D341Med (cell line): ENCODE measurements around the gene PLPP2.
"Not testable (repeated sequence)": the region's sequence is repeated elsewhere in the genome, so short reads cannot be mapped to it uniquely, and the experiment has no call there.

Source experiments
- DNase-seq: peaks from one replicate; pipeline ENCODE4 v3.0.0; 2012; ENCODE audit warnings: low spot score

Gene PLPP2

GRCh38 chr19:269241-269640, 22.0 kb downstream of the PLPP2 start:
- no peak for DNase-seq

GRCh38 chr19:262125-262524, 29.1 kb downstream of the PLPP2 start:
- DNase-seq, result no peak

GRCh38 chr19:256804-257203, 34.4 kb downstream of the PLPP2 start:
- not testable (repeated sequence) for DNase-seq

GRCh38 chr19:252421-253186, 38.6 kb downstream of the PLPP2 start:
- DNase-seq, result not testable (repeated sequence)

GRCh38 chr19:246551-246950, 44.7 kb downstream of the PLPP2 start:
- DNase-seq, result no peak

- DNase-seq, result not testable (repeated sequence)
Observed at GRCh38 chr19:245900-246299, 45.3 kb downstream of the PLPP2 start.

GRCh38 chr19:245457-245856, 45.7 kb downstream of the PLPP2 start:
- no peak for DNase-seq
